Endodermal cell (in vitro differentiated cells): Measurements from ENCODE around the gene KRT7. TPM values are rescaled to one million over a fixed set of nuclear protein-coding genes. Genes with fewer than 3 reads are reported as not detected.

ENCODE experiments used
- DNase-seq: peaks from one replicate; pipeline ENCODE4 v3.0.0-alpha.2; 2017
- H3K27ac ChIP-seq: 2 replicates; pipeline ENCODE4 v1.5.1; 2013; ENCODE audit warnings: mild to moderate bottlenecking, low read depth, low read length, moderate library complexity
- H3K27me3 ChIP-seq: 2 replicates; pipeline ENCODE4 v1.6.1; 2013; ENCODE audit warnings: mild to moderate bottlenecking, low read length, moderate library complexity; ENCODE audit not compliant: insufficient read depth, control insufficient read depth, poor library complexity, severe bottlenecking
- H3K36me3 ChIP-seq: 2 replicates; pipeline ENCODE4 v1.7.0; 2013; ENCODE audit warnings: mild to moderate bottlenecking, low read length, moderate library complexity; ENCODE audit not compliant: control insufficient read depth, insufficient read depth
- H3K4me1 ChIP-seq: one replicate; pipeline ENCODE4 v1.7.0; 2013; ENCODE audit warnings: low read length; ENCODE audit not compliant: control insufficient read depth, insufficient read depth
- H3K4me3 ChIP-seq: 2 replicates; pipeline ENCODE4 v1.5.1; 2013; ENCODE audit warnings: mild to moderate bottlenecking, low read length, moderate library complexity
- H3K9ac ChIP-seq: 2 replicates; pipeline ENCODE4 v1.6.1; 2013; ENCODE audit warnings: mild to moderate bottlenecking, low read length, moderate library complexity; ENCODE audit not compliant: poor library complexity, severe bottlenecking; ENCODE audit errors: extremely low read depth
- H3K9me3 ChIP-seq: 2 replicates; pipeline ENCODE4 v1.6.1; 2013; ENCODE audit warnings: mild to moderate bottlenecking, low read length, moderate library complexity; ENCODE audit not compliant: control insufficient read depth
- H3K27ac Mint-ChIP-seq: 2 replicates; pipeline ENCODE4 v1.8.0; 2020; ENCODE audit warnings: mixed read lengths
- H3K27me3 Mint-ChIP-seq: 2 replicates; pipeline ENCODE4 v1.8.0; 2021; ENCODE audit warnings: mild to moderate bottlenecking, mixed read lengths; ENCODE audit not compliant: insufficient read depth
- H3K36me3 Mint-ChIP-seq: 2 replicates; pipeline ENCODE4 v1.8.0; 2020; ENCODE audit warnings: low read depth, mixed read lengths
- H3K4me1 Mint-ChIP-seq: 2 replicates; pipeline ENCODE4 v1.8.0; 2020; ENCODE audit warnings: mixed read lengths
- H3K4me3 Mint-ChIP-seq: 2 replicates; pipeline ENCODE4 v1.8.0; 2020; ENCODE audit warnings: mild to moderate bottlenecking, moderate library complexity, mixed read lengths
- H3K9me3 Mint-ChIP-seq: 2 replicates; pipeline ENCODE4 v1.8.0; 2020; ENCODE audit warnings: mild to moderate bottlenecking, mixed read lengths
- WGBS, 2 experiments: methylation state at CpG; one replicate each; pipeline versions ENCODE4 v1.1.5 to v1.1.7; 2013; ENCODE audit warnings: missing lambda C conversion rate in 2 of 2, mixed read lengths in 1 of 2; ENCODE audit not compliant: insufficient coverage in 1 of 2, insufficient read length in 1 of 2; 5-methylcytosine and 5-hydroxymethylcytosine counted together
- total RNA-seq, 2 donors: library from RNA; stranded (reverse); fragmentation: NEBNext Ultra II Directional in 1 of 2; extraction: Animal tissue kit (Norgen Biotek cat#: 25700) in 1 of 2; gene quantifications; 2 replicates in 1 of 2; 3 replicates in 1 of 2; pipeline ENCODE4 v1.2.1, GENCODE V29; 2021
- TF ChIP-seq, protein P1 (sequence below): fragments of 200-600 bp; sonication (generic); conservative IDR thresholded peaks from 2 replicates; pipeline ENCODE4 v1.5.0; 2021; ENCODE audit warnings: antibody characterized with exemption, mild to moderate bottlenecking

The KRT7 gene
- total RNA-seq, 2 donors from 2014 or later: 1.5 TPM; not detected in 1

DNA sequence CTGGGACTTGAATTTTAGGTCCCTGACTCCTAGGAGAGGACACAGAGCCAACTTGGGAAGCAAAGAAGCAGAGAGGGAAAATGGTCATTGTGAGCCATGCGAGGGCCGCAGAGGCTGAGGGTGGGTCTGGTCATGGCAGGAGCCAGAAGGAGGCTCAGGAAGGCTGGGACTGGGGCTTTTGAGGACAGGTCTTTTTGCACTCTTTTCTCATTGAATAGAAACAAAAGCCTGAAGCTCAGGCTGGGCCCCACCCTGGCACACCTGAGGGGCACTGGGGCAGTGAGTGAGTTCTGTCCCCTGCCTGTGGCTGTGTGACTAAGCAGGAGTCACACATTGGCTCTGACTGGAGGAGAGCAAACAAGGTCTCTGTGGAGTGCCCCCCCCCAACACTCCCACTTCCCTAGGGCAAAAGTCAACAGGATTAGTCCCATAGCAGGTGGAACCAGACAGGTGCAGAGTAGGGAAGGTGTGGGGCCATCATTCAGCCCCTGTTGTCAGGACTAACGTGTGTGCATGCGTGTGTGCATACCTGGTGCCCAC lies 2.8 kb downstream of the KRT7 start:
- Mint-ChIP-seq H3K4me3 (no peak overlapping the region), H3K36me3 (no peaks in the 10 kb centered on the region), H3K27me3 (peaks cover 62% of the 10 kb centered on the region), H3K9me3 (no peaks in the 10 kb centered on the region), H3K4me1 (no peaks in the 10 kb centered on the region), H3K27ac (no peak overlapping the region)
- Histone ChIP-seq H3K27me3 (peaks cover 48% of the 10 kb centered on the region), H3K9ac (no peak overlapping the region), H3K4me1 (no peaks in the 10 kb centered on the region), H3K27ac (no peak overlapping the region), H3K9me3 (no peaks in the 10 kb centered on the region), H3K4me3 (no peak overlapping the region), H3K36me3 (no peaks in the 10 kb centered on the region)
- TF ChIP-seq, protein P1, sequence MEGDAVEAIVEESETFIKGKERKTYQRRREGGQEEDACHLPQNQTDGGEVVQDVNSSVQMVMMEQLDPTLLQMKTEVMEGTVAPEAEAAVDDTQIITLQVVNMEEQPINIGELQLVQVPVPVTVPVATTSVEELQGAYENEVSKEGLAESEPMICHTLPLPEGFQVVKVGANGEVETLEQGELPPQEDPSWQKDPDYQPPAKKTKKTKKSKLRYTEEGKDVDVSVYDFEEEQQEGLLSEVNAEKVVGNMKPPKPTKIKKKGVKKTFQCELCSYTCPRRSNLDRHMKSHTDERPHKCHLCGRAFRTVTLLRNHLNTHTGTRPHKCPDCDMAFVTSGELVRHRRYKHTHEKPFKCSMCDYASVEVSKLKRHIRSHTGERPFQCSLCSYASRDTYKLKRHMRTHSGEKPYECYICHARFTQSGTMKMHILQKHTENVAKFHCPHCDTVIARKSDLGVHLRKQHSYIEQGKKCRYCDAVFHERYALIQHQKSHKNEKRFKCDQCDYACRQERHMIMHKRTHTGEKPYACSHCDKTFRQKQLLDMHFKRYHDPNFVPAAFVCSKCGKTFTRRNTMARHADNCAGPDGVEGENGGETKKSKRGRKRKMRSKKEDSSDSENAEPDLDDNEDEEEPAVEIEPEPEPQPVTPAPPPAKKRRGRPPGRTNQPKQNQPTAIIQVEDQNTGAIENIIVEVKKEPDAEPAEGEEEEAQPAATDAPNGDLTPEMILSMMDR: no peak
- no peak for DNase-seq
- WGBS, 2 experiments: 86 to 94% methylated on average over 2 to 4 of the region's 4 CpGs

DNA sequence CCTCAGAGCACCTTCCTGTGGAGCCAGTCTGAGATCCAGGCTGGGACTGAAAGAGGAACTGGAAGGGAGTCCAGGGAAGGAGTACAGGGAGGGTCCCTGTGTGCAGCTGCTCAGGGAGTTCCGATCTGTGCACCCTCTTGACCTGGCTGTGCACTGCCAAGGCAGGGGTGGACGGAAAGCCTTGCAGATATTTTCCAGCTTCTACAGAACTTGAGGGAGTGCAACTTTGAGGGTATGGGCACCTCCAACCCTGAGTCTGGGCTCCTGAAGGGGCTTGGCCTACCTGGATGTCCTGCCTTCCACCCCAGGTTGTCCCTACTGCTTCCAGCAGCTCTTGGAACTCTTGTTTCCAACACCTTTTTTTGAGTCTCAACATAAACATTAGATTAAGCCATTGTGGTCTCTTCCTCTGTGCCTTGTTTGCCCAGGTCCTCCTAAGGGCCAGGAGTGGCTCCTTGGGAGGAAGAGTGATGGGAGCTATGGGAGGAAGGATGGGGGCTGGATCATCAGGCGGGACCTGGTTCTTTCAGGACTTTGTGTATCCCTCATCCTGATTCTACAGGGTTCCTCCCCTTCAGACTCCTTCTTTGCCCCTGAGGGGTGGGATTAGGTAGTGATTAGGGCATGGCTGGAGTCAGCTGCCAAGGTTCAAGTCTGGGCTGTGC lies 3.5 kb downstream of the KRT7 start:
- DNase-seq: no peak
- H3K27me3 ChIP-seq: peaks cover 42% of the 10 kb centered on the region
- 73 to 100% methylated on average over 2 to 3 of the region's 3 CpGs for WGBS, 2 experiments
- Mint-ChIP-seq H3K36me3 (no peaks in the 10 kb centered on the region), H3K4me3 (no peak overlapping the region), H3K4me1 (no peaks in the 10 kb centered on the region), H3K27me3 (peaks cover 56% of the 10 kb centered on the region), H3K9me3 (no peaks in the 10 kb centered on the region), H3K27ac (no peak overlapping the region)
- H3K27ac ChIP-seq: no peak overlapping the region
- H3K4me1 ChIP-seq: no peaks in the 10 kb centered on the region
- TF ChIP-seq, protein P1: no peak
- no peaks in the 10 kb centered on the region for H3K36me3 ChIP-seq
- no peak overlapping the region for H3K4me3 ChIP-seq
- no peak overlapping the region for H3K9ac ChIP-seq
- no peaks in the 10 kb centered on the region for H3K9me3 ChIP-seq

DNA sequence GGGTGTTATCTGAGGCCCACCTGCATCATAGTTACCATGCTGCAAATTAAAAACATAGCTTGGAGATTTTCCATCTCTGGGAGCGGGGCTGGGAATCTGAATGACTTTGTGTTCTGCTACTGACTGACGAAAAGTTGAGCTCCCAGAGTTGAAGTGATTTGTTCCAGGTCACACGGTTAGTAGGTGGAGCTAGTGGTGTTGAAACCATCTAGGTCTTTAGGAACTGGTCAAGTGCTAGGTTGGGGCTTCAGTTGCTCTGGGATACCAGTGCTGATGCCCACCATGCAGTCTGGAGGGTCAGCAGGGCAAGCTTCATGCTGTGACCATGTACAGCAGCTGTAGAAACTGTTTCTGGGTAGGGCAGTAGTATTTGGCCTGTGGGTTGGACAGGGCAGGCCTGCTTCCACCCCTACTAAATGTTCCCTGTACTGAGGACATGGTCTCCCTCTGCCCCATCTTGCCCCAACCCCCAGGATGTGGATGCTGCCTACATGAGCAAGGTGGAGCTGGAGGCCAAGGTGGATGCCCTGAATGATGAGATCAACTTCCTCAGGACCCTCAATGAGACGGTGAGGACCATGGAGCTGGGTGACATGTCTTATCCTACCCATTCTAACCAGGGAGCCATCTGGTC lies 5.3 kb downstream of the KRT7 start:
- no peak overlapping the region for H3K4me3 ChIP-seq
- Mint-ChIP-seq H3K9me3 (no peaks in the 10 kb centered on the region), H3K36me3 (no peaks in the 10 kb centered on the region), H3K27ac (no peak overlapping the region), H3K27me3 (peaks cover 38% of the 10 kb centered on the region), H3K4me3 (no peak overlapping the region), H3K4me1 (no peaks in the 10 kb centered on the region)
- H3K4me1 ChIP-seq: no peaks in the 10 kb centered on the region
- no peaks in the 10 kb centered on the region for H3K36me3 ChIP-seq
- no peak overlapping the region for H3K9ac ChIP-seq
- no peak overlapping the region for H3K27ac ChIP-seq
- DNase-seq: no peak
- TF ChIP-seq, protein P1: no peak
- H3K9me3 ChIP-seq: no peaks in the 10 kb centered on the region
- H3K27me3 ChIP-seq: peaks cover 24% of the 10 kb centered on the region
- WGBS, 2 experiments: 86 to 100% methylated on average over 2 to 4 of the region's 4 CpGs
